HG02943 (cell line): ENCODE data around the gene FOXP1.
"Not testable (repeated sequence)": the region's sequence is repeated elsewhere in the genome, so short reads cannot be mapped to it uniquely, and the experiment has no call there.

Experiments
- ATAC-seq: cut with Tn5 transposase; IDR thresholded peaks from one replicate; pipeline ENCODE4 v1.9.1; 2021; ENCODE audit warnings: mild to moderate bottlenecking, low read depth, moderate library complexity; ENCODE audit not compliant: unreplicated experiment

The FOXP1 gene

GRCh38 chr3:71537211-71537611 lies 46.3 kb downstream of the FOXP1 start:
- ATAC-seq: no peak

- ATAC-seq: no peak
Measured at GRCh38 chr3:71536376-71536965, 47.1 kb downstream of the FOXP1 start.

- no peak for ATAC-seq
Measured at GRCh38 chr3:71533588-71533987, 49.9 kb downstream of the FOXP1 start.

GRCh38 chr3:71532639-71533395 lies 50.7 kb downstream of the FOXP1 start:
- no peak for ATAC-seq

- ATAC-seq: no peak
Measured at GRCh38 chr3:71530903-71531530, 52.5 kb downstream of the FOXP1 start.

- ATAC-seq: no peak
Measured at GRCh38 chr3:71528816-71529215, 54.7 kb downstream of the FOXP1 start.

- ATAC-seq: not testable (repeated sequence)
Measured at GRCh38 chr3:71526448-71526847, 57.1 kb downstream of the FOXP1 start.

- no peak for ATAC-seq
Measured at GRCh38 chr3:71525391-71525790, 58.1 kb downstream of the FOXP1 start.

- no peak for ATAC-seq
Measured at GRCh38 chr3:71524672-71525071, 58.9 kb downstream of the FOXP1 start.

DNA sequence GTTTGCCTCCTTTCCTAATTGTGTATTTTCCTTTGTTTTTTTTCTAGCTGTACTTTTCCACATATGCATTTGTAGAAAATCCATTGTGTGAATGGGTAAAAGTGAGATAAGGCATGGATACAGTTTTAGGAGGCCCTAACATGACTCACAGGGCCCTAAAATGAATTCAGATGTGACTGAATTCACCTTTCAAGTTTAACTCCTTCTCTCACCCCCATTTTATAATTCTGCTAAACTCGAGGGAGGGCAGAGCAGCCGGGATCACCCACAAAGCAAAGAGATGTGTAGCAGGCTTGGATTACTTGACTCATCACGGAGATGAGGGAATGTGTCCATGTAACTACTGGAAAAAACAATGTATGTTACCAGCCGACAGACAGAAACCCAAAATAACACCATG lies 59.9 kb downstream of the FOXP1 start:
- no peak for ATAC-seq

DNA sequence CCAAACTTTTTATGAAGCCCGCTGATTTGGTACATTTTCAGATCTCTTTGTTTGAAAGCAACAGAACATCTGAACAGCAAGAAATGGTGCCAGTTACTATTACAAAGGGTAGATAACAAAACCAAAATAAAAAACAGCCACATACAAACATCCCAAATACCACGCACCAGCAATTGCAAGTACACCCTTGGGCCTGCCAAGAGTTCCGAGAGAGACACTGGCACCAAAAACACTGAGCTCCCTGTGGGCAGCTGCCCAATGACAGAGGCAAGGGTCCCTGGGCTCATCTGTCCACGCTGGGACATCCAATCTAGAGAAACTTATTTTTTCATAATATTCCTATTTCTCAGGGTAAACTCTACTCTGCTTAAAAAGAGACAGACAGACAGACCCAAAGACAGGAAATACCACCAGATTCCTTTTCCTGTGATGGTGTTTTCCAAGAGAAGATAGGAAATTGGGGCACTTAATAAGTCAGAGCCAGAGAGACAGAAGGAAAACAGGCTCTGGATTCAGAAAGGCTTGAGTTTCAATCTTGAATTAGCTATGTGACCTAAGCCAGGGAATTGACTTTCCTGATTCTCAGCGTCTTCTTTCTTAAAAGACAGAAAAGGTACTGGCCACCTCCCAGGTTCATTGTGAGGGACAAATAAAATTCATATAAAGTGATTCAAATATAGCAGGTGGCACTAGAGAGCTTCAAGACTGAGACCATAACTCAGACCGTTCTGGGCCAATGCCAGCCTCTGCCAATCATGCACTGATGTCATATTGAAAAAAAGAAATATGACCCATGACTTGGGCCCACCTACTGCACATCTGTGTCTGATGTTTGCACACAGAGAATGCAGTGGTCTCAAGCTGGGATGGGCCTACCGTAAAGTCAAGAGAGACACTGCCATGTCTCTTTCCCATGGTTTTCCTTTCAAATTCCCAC lies 61.3 kb downstream of the FOXP1 start:
- no peak for ATAC-seq

DNA sequence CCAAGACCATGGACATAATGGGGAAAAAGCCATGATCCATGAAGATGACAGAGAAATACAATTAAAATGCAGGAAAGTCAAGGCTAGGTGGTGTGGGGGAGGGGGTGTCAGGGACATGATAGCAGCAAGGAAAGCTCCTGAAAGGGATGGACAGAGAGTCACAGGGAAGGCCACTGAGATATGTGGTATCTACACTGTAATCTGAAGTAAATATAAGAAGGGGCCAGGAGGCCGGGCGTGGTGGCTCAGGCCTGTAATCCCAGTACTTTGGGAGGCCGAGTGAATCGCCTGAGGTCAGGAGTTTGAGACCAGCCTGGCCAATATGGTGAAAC lies 62.5 kb downstream of the FOXP1 start:
- no peak for ATAC-seq

- ATAC-seq: no peak
Measured at GRCh38 chr3:71520161-71521020, 63.1 kb downstream of the FOXP1 start.

GRCh38 chr3:71518089-71518488 lies 65.4 kb downstream of the FOXP1 start:
- ATAC-seq: no peak

GRCh38 chr3:71517271-71517791 lies 66.2 kb downstream of the FOXP1 start:
- no peak for ATAC-seq

DNA sequence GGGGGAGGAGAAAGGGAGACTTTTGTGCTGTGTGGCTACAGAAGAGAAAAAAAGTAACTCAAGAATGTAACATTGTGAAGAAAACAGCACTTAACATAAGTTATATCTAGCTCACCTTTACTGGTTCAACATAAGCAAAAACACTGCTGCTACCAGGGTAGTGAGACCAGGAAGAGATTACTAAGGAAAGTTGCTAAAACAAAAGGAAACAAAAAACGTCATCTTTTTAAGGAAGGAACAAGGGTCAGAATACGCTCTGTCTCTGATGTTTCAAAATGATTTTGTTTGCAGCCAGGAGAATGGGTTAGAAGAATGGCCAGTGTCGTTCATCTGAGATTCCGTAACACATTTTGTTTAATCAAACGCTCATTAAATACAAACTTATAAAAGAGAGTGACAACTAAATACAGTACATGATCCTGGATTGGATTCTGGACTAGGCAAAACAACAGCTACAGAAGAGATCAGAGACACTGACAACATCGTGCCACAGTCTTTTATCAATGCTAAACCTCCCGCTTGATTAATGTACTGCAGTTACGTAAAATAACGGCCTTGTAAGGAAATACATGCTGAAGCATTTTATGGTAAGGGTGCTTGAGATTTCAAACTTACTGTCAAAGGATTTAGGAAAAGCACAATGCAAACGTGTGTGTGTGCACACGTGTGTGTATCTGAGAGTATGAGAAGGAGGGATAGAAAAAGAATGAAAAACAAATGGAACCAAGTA lies 67.7 kb downstream of the FOXP1 start:
- no peak for ATAC-seq

GRCh38 chr3:71514621-71515020 lies 68.9 kb downstream of the FOXP1 start:
- ATAC-seq: no peak

DNA sequence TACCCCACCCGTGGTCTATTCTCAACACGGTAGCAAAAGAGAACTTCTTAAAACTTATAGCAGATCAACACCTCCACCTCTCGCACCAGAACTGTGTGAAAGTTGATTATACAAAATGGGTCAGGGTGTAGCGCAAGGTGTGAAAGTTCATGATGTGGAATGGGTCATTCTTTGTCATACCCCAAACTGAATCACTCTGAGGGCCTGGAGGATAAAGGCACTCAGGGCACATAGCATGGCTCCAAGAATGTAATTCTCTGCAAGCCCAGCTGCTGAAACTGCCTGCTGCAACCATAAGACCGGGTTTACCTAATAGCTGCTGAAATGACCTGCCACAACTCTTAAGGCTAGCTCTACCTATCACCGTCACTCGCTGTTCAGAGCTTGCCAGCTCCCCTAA lies 70.0 kb downstream of the FOXP1 start:
- no peak for ATAC-seq

GRCh38 chr3:71513081-71513480 lies 70.4 kb downstream of the FOXP1 start:
- ATAC-seq: no peak
